ENCODE measurements around the gene MYL6B. TPM values are rescaled to one million over a fixed set of nuclear protein-coding genes. Genes with fewer than 3 reads are reported as not detected.

Gene MYL6B
- total RNA-seq, 1 donor from 2014 or later = 131 TPM

DNA sequence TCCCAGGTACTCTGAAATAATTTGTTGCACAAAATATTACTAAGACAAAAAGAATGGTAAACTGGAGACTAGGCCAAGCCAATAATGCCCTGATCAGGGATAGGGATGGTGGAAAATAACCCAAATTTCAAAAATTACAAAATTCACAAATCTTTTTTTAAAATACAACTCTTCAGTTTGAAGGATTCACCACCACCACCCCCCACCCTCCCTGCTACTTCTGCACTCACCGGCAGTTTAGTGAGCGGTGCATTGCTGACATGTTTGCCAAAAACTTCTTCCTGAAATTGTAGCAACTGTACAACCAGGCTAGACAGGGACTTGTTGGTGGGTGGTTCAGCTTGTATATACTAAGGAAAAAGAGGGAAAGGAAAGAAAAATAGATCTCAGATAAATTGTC, 34.6 kb downstream of the MYL6B start:
- peak overlapping the region; percentile 93 for H3K4me2 ChIP-seq
- DNase-seq (ENCODE audit: low spot score) = no peak
- no peaks in the 10 kb centered on the region for H3K27me3 ChIP-seq
- peaks cover 10% of the 10 kb centered on the region for H3K4me1 ChIP-seq
- H3K79me2 ChIP-seq (ENCODE audit: low read depth) = peaks cover 49% of the 10 kb centered on the region
- TF ChIP-seq EZH2 (IDR thresholded peaks at IDR 0.05) (no peak), EZH2phosphoT487 (IDR thresholded peaks at IDR 0.05) (no peak)
- TF ChIP-seq, protein P1, sequence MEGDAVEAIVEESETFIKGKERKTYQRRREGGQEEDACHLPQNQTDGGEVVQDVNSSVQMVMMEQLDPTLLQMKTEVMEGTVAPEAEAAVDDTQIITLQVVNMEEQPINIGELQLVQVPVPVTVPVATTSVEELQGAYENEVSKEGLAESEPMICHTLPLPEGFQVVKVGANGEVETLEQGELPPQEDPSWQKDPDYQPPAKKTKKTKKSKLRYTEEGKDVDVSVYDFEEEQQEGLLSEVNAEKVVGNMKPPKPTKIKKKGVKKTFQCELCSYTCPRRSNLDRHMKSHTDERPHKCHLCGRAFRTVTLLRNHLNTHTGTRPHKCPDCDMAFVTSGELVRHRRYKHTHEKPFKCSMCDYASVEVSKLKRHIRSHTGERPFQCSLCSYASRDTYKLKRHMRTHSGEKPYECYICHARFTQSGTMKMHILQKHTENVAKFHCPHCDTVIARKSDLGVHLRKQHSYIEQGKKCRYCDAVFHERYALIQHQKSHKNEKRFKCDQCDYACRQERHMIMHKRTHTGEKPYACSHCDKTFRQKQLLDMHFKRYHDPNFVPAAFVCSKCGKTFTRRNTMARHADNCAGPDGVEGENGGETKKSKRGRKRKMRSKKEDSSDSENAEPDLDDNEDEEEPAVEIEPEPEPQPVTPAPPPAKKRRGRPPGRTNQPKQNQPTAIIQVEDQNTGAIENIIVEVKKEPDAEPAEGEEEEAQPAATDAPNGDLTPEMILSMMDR (IDR thresholded peaks at IDR 0.05) = no peak
- no peak overlapping the region for H3K4me3 ChIP-seq
- H3K9ac ChIP-seq = no peak overlapping the region
- H3K36me3 ChIP-seq = peaks cover 25% of the 10 kb centered on the region
- Mint-ChIP-seq H3K27me3 (ENCODE audit: insufficient read depth, low read depth) (peaks cover 18% of the 10 kb centered on the region), H3K4me1 (peaks cover 26% of the 10 kb centered on the region), H3K27ac (no peak overlapping the region), H3K9me3 (peaks cover 9% of the 10 kb centered on the region), H3K4me3 (peak overlapping the region; percentile 70), H3K36me3 (peaks cover 23% of the 10 kb centered on the region)
- H3K9me3 ChIP-seq (ENCODE audit: low read depth) = no peaks in the 10 kb centered on the region
- H2AFZ ChIP-seq (replicated peaks) = no peak overlapping the region
- H4K20me1 ChIP-seq (ENCODE audit: low read depth) = peaks cover 20% of the 10 kb centered on the region
- no peak overlapping the region for H3K27ac ChIP-seq
- peaks cover 36% of the 10 kb centered on the region for H3F3A ChIP-seq (ENCODE audit: low read depth)

DNA sequence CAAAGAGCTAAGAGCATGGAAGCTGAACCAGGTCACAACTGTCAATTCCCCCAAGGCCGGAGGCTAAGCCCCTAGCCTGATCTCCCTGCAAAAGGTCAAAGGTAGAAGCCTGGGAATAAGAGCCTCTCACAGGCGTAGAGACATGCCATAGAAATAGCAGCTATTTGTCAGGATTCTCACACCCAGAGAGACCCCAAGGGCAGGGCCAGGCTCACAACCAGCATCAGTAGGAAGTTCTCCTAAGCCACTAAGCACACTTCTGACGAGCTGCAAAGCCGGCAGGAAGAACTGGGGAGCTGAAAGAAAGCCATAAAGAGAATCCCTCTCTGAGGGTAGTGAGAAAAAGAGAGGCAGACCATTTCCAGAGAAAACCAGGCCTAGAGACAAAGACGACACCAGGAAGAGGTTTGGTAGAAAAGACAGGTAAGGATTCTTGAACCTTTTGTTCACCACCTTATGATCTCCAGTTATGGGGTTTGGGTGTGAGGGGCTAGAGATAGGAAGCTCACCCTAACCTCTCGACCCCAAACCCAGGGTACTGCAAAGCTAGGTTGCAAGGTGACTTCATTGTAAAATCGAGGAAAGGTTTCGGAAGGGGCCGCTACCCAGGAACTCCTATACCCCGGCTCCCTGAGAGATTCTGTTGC, 35.9 kb downstream of the MYL6B start:
- H3K27me3 ChIP-seq = no peaks in the 10 kb centered on the region
- H3K36me3 ChIP-seq = peaks cover 25% of the 10 kb centered on the region
- TF ChIP-seq EZH2 (IDR thresholded peaks at IDR 0.05) (no peak), EZH2phosphoT487 (IDR thresholded peaks at IDR 0.05) (no peak)
- TF ChIP-seq, protein P1 (IDR thresholded peaks at IDR 0.05) = no peak
- Mint-ChIP-seq H3K27me3 (ENCODE audit: insufficient read depth, low read depth) (peaks cover 19% of the 10 kb centered on the region), H3K9me3 (peaks cover 9% of the 10 kb centered on the region), H3K36me3 (peaks cover 18% of the 10 kb centered on the region), H3K4me1 (peaks cover 26% of the 10 kb centered on the region), H3K4me3 (peak overlapping the region; percentile 94), H3K27ac (peak overlapping the region; percentile 94)
- peak overlapping the region; percentile 93 for H3K4me2 ChIP-seq
- peaks cover 49% of the 10 kb centered on the region for H3K79me2 ChIP-seq (ENCODE audit: low read depth)
- H3K4me3 ChIP-seq = peak overlapping the region; percentile 96
- no peaks in the 10 kb centered on the region for H3K9me3 ChIP-seq (ENCODE audit: low read depth)
- H3K4me1 ChIP-seq = peaks cover 10% of the 10 kb centered on the region
- peaks cover 20% of the 10 kb centered on the region for H4K20me1 ChIP-seq (ENCODE audit: low read depth)
- no peak overlapping the region for H2AFZ ChIP-seq (replicated peaks)
- peaks cover 45% of the 10 kb centered on the region for H3F3A ChIP-seq (ENCODE audit: low read depth)
- H3K9ac ChIP-seq = peak overlapping the region; percentile 88
- DNase-seq (ENCODE audit: low spot score) = peak; percentile 15
- peak overlapping the region; percentile 88 for H3K27ac ChIP-seq

DNA sequence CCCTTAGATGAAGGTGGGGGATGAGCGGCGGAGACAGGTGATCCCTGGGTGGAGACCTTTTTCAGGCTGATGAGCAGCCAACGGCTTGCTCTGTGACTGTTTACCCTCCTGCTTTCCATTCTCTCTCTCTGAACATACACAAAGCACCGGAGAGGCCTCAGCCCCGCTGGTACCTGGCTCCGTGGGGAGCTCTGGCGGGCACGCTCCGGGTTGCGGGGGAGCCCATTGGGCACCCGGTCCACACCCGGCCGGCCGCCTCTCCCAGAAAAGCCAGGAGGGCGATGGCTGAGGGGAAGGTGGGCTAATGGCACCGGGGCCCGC, 36.4 kb downstream of the MYL6B start:
- peak overlapping the region; percentile 93 for H3K4me2 ChIP-seq
- H3K4me1 Mint-ChIP-seq = peaks cover 26% of the 10 kb centered on the region
- no peaks in the 10 kb centered on the region for H3K9me3 ChIP-seq (ENCODE audit: low read depth)
- H3K27me3 ChIP-seq = no peaks in the 10 kb centered on the region
- peaks cover 20% of the 10 kb centered on the region for H3K36me3 ChIP-seq
- TF ChIP-seq EZH2phosphoT487 (IDR thresholded peaks at IDR 0.05) (no peak), EZH2 (IDR thresholded peaks at IDR 0.05) (no peak)
- TF ChIP-seq, protein P1 (IDR thresholded peaks at IDR 0.05) = no peak
- peak overlapping the region; percentile 94 for H3K27ac Mint-ChIP-seq
- peaks cover 20% of the 10 kb centered on the region for H4K20me1 ChIP-seq (ENCODE audit: low read depth)
- H3K9me3 Mint-ChIP-seq = peaks cover 9% of the 10 kb centered on the region
- H3K27ac ChIP-seq = peak overlapping the region; percentile 88
- peaks cover 20% of the 10 kb centered on the region for H3K27me3 Mint-ChIP-seq (ENCODE audit: insufficient read depth, low read depth)
- no peak for DNase-seq (ENCODE audit: low spot score)
- H3K4me3 ChIP-seq = peak overlapping the region; percentile 96
- H3K4me1 ChIP-seq = peaks cover 10% of the 10 kb centered on the region
- peak overlapping the region; percentile 94 for H3K4me3 Mint-ChIP-seq
- H2AFZ ChIP-seq (replicated peaks) = no peak overlapping the region
- peaks cover 45% of the 10 kb centered on the region for H3F3A ChIP-seq (ENCODE audit: low read depth)
- peaks cover 49% of the 10 kb centered on the region for H3K79me2 ChIP-seq (ENCODE audit: low read depth)
- peaks cover 17% of the 10 kb centered on the region for H3K36me3 Mint-ChIP-seq
- H3K9ac ChIP-seq = peak overlapping the region; percentile 88
